ENCODE results near the gene ARHGAP22.

The ARHGAP22 gene

GRCh38 chr10:48542471-48543181 lies 62.2 kb downstream of the ARHGAP22 start:
- no peaks in the 10 kb centered on the region for H3K9me3 ChIP-seq (replicated peaks in 1 of 11)
- H4K20me1 ChIP-seq, result no peaks in the 10 kb centered on the region; a peak in 1 of 22 replicates
- no peak for TF ChIP-seq Cebpa-rat (IDR thresholded peaks at IDR 0.05)
- peak overlapping the region in 3 of 11 experiments; percentile 17 to 51 (median 47); a peak in 3 of 22 replicates for H3K4me2 ChIP-seq
- no peak overlapping the region for H3K27ac ChIP-seq
- H3K4me1 ChIP-seq, result peaks cover 0 to 45% (median 28%) of the 10 kb centered on the region in 10 experiments; a peak in 17 of 20 replicates
- no peak overlapping the region for H3K4me3 ChIP-seq
- no peaks in the 10 kb centered on the region for H3K27me3 ChIP-seq
- peaks cover 0 to 25% (median 0%) of the 10 kb centered on the region in 11 experiments; a peak in 3 of 22 replicates for H3K36me3 ChIP-seq
- no peak overlapping the region for H3K9ac ChIP-seq

DNA sequence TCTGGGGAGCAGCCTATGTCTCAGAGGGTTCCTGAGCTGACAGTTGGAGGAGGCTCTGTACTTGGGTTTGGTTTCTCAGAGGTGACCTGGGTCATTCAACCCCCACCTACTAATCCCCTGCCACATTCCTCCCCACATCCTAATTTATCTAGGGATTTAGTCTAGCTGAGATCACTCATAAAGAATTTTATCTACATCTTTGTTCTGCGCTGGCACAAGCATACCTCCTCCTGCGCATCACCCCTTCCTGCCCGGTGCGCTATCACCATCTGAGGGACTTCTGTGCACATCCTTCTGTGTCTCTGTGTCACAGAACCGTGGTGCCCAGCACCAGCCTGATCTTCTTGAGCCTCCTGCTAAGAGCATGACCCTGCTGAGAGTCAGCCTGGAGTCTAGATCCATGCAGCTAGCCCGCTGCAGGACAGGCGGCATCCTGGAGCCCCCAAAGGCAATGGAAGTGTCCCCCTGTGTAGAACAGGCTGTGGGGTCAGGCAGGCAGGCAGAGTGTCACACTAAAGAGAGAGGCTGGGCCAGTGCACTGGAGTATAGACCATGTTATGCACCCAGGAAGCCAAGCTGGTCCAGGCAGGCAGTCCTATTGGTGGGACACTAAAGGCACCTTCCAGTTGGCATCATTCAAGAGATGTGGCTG lies 63.6 kb downstream of the ARHGAP22 start:
- H3K4me3 ChIP-seq, result no peak overlapping the region
- peaks cover 0 to 30% (median 0%) of the 10 kb centered on the region in 11 experiments; a peak in 3 of 22 replicates for H3K36me3 ChIP-seq
- no peaks in the 10 kb centered on the region for H3K27me3 ChIP-seq
- H3K27ac ChIP-seq, result no peak overlapping the region
- H3K4me2 ChIP-seq, result peak overlapping the region in 8 of 11 experiments; percentile 14 to 51 (median 37); a peak in 12 of 22 replicates
- H3K9me3 ChIP-seq (replicated peaks in 1 of 11), result no peaks in the 10 kb centered on the region
- H3K4me1 ChIP-seq, result peaks cover 0 to 41% (median 20%) of the 10 kb centered on the region in 10 experiments; a peak in 14 of 20 replicates
- TF ChIP-seq Cebpa-rat (IDR thresholded peaks at IDR 0.05), result no peak
- H3K9ac ChIP-seq, result no peak overlapping the region
- no peaks in the 10 kb centered on the region; a peak in 1 of 22 replicates for H4K20me1 ChIP-seq

DNA sequence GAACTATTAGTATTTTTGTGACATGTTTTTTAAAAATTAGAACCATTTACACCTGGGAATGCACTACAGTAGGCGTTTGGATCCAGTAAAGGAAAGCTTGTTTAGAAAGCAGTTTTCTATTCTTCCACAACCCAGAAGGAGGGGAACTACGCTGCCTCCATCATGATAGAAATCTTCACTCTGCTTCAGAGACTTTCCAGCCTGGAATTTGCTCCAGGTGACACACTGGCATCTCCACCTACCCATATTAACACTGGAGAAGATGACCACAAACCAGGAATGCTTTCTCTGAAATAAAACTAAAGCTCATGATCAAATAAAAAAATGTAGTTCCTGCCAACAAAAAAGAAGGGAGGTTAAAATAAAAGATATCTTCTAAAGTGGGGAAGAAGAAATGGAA lies 66.3 kb downstream of the ARHGAP22 start:
- Histone ChIP-seq H3K36me3 (peaks cover 0 to 33% (median 0%) of the 10 kb centered on the region in 11 experiments; a peak in 3 of 22 replicates), H3K9me3 (replicated peaks in 1 of 11) (0 out of 22 replicates have a peak, but pooled peaks cover 0 to 4% (median 0%) of the 10 kb centered on the region in 11 experiments), H3K4me1 (peaks cover 0 to 33% (median 18%) of the 10 kb centered on the region in 10 experiments; a peak in 13 of 20 replicates), H3K27ac (no peak overlapping the region), H3K9ac (no peak overlapping the region), H3K4me3 (no peak overlapping the region), H4K20me1 (no peaks in the 10 kb centered on the region; a peak in 1 of 22 replicates), H3K27me3 (no peaks in the 10 kb centered on the region), H3K4me2 (no peak overlapping the region)
- TF ChIP-seq Cebpa-rat (IDR thresholded peaks at IDR 0.05), result no peak

DNA sequence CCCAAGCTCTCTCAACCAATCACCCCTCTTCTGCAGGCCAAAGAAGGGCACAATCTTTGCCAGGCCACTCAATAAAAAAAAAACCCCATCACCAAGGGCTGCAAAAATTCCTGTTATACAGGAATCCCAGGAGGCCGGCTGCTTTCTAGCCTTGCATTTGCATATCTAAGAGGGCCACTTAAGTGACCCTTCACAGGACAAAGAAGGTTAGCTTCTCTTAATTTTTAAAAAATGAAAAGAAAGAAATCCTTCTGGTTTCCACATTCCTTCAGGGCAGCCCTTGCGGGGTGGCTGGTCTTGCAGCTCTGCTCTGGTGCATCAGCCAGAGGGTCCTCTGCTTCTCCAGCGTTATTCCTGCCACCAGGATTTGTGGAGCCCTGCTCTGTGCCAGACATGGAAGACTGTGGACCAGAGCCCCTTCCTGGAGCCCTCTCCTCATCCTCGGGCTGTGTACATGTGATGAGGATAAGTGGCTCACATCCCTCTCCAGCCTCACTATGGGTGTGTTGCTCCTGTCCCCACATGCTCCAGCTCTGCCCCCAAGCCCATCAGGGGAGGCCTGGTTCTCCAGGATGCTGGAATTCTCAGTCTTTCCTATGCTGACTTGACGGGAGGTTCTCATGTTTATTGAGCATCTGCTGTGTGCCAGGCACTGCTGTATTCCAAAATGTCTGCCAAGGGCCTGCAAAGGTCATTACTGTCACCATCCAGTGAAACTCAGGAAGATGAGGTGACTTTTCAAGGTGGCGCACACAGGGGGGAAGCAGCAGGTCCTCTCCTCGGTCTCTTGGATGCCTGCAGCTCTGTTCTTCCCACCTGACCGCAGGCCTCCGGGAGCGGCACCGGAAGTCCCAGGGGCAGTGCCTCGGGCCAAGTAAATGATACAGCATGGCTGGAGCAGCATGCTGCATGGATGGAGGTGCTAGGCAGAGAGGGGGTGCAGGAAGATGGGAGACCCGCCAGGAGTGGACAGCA lies 67.7 kb downstream of the ARHGAP22 start:
- H3K9ac ChIP-seq, result no peak overlapping the region
- H3K4me2 ChIP-seq, result peak overlapping the region in 7 of 11 experiments; percentile 3 to 41 (median 20); a peak in 9 of 22 replicates
- peaks cover 0 to 33% (median 0%) of the 10 kb centered on the region in 11 experiments; a peak in 3 of 22 replicates for H3K36me3 ChIP-seq
- peaks cover 0 to 29% (median 18%) of the 10 kb centered on the region in 10 experiments; a peak in 13 of 20 replicates for H3K4me1 ChIP-seq
- no peak for TF ChIP-seq Cebpa-rat (IDR thresholded peaks at IDR 0.05)
- H3K4me3 ChIP-seq, result no peak overlapping the region
- no peak overlapping the region for H3K27ac ChIP-seq
- H4K20me1 ChIP-seq, result no peaks in the 10 kb centered on the region; a peak in 1 of 22 replicates
- peaks cover 0 to 14% (median 0%) of the 10 kb centered on the region in 11 experiments; a peak in 1 of 22 replicates for H3K9me3 ChIP-seq (replicated peaks in 1 of 11)
- H3K27me3 ChIP-seq, result no peaks in the 10 kb centered on the region

GRCh38 chr10:48536156-48536500 lies 68.7 kb downstream of the ARHGAP22 start:
- no peak overlapping the region for H3K4me3 ChIP-seq
- peaks cover 0 to 19% (median 13%) of the 10 kb centered on the region in 10 experiments; a peak in 13 of 20 replicates for H3K4me1 ChIP-seq
- H3K36me3 ChIP-seq, result peaks cover 0 to 33% (median 0%) of the 10 kb centered on the region in 11 experiments; a peak in 3 of 22 replicates
- H3K4me2 ChIP-seq, result peak overlapping the region in 6 of 11 experiments; percentile 3 to 41 (median 22); a peak in 7 of 22 replicates
- H3K9ac ChIP-seq, result no peak overlapping the region
- no peak overlapping the region for H3K27ac ChIP-seq
- peaks cover 0 to 14% (median 0%) of the 10 kb centered on the region in 11 experiments; a peak in 1 of 22 replicates for H3K9me3 ChIP-seq (replicated peaks in 1 of 11)
- H3K27me3 ChIP-seq, result no peaks in the 10 kb centered on the region
- H4K20me1 ChIP-seq, result no peaks in the 10 kb centered on the region; a peak in 1 of 22 replicates
- no peak for TF ChIP-seq Cebpa-rat (IDR thresholded peaks at IDR 0.05)

DNA sequence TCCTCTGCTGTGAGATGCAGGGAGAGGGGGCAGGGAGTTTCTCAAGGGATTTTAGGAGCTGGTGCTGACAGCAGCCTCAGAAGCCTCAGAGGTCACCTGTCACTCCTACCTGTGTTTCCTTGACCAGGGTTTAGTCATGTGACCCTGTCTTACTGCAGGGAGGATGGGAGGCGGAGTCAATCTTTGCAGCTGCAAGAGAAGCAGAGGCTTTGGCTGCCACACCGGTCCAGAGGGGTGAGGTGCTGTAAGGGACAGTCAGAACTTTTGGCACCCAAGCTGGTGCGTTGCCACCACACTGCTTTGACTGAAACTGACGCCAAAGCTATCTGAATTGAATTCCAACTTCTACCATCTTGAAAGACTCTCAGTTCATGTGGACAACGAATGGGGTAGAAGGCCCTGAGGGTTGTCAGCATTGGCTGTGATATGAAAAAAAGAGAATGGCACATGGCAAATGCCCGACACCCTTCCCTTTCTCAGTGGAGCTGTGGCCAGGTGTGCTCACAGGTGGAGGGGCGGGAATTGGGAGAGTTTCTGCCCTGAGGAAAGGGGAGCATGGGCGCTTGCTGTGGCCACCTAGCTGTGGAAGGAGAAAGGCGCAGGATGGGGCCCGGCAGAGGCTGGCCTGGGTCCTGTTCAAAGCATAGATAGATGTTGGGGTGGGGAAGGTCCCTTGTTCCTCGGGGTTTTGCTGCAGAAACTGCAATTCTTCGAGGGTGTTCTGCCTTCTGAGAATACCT lies 69.3 kb downstream of the ARHGAP22 start:
- no peaks in the 10 kb centered on the region; a peak in 1 of 22 replicates for H4K20me1 ChIP-seq
- no peak for TF ChIP-seq Cebpa-rat (IDR thresholded peaks at IDR 0.05)
- H3K4me3 ChIP-seq, result no peak overlapping the region
- no peak overlapping the region for H3K9ac ChIP-seq
- peaks cover 0 to 33% (median 0%) of the 10 kb centered on the region in 11 experiments; a peak in 3 of 22 replicates for H3K36me3 ChIP-seq
- peaks cover 0 to 14% (median 0%) of the 10 kb centered on the region in 11 experiments; a peak in 1 of 22 replicates for H3K9me3 ChIP-seq (replicated peaks in 1 of 11)
- H3K4me1 ChIP-seq, result peaks cover 0 to 13% (median 8%) of the 10 kb centered on the region in 10 experiments; a peak in 11 of 20 replicates
- no peak overlapping the region for H3K27ac ChIP-seq
- H3K4me2 ChIP-seq, result peak overlapping the region in 2 of 11 experiments; percentile 6 to 24; a peak in 1 of 22 replicates
- no peaks in the 10 kb centered on the region for H3K27me3 ChIP-seq

GRCh38 chr10:48533951-48534720 lies 70.7 kb downstream of the ARHGAP22 start:
- no peak for TF ChIP-seq Cebpa-rat (IDR thresholded peaks at IDR 0.05)
- H3K27me3 ChIP-seq, result no peaks in the 10 kb centered on the region
- peaks cover 0 to 12% (median 8%) of the 10 kb centered on the region in 10 experiments; a peak in 11 of 20 replicates for H3K4me1 ChIP-seq
- no peak overlapping the region for H3K27ac ChIP-seq
- H4K20me1 ChIP-seq, result no peaks in the 10 kb centered on the region; a peak in 1 of 22 replicates
- H3K9ac ChIP-seq, result no peak overlapping the region
- peaks cover 0 to 33% (median 0%) of the 10 kb centered on the region in 11 experiments; a peak in 3 of 22 replicates for H3K36me3 ChIP-seq
- H3K9me3 ChIP-seq (replicated peaks in 1 of 11), result peaks cover 0 to 14% (median 0%) of the 10 kb centered on the region in 11 experiments; a peak in 1 of 22 replicates
- no peak overlapping the region for H3K4me2 ChIP-seq
- H3K4me3 ChIP-seq, result no peak overlapping the region
